ENCODE data around the gene CEMIP. TPM values are rescaled to one million over a fixed set of nuclear protein-coding genes. Genes with fewer than 3 reads are reported as not detected.

CEMIP gene
- total RNA-seq, 1 experiment from 2014 or later: 0.61 TPM

DNA sequence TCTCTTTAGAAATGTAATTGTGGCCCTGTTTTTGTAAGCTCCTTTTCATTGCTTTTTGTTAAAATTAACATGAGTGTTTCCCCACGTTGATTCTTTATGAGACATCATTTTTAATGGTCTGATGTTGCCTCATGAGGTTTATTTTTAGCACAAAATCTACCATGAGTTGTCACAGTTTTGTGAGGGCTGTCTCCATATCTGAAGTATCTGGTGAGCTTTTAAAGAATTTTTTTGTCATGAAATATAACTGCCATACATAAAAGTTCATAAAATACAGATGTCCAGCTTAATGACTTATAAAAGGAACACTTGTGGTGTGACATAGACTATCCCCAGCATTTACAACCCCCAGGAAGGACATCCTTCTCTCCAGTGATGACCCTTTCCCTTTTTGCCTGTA, 34.3 kb upstream of the CEMIP start:
- POLR2A ChIA-PET (ENCODE audit: unreplicated experiment): no interaction called here
- CTCF ChIA-PET: no interaction called here

DNA sequence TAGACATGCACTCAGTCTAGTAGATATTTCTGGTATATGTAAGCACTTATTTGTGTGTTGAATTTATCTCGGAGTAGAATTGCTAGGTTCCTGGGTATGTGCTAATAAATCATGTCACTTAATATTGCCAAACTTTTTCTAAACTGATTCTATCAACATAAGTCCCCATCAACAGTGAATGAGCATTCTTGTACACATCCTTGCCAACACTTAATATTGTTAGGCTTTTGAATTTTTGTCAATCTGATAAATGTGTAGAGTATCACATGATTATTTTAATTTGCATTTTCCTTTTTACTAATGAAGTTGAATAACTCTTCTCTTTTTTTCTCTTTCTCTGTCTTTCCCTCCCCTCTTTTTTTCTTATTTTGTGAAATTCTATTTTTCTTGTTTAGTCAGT, 33.3 kb upstream of the CEMIP start:
- Histone ChIP-seq H3K27ac (no peak overlapping the region), H4K20me1 (ENCODE audit: insufficient read depth) (peaks cover 24% of the 10 kb centered on the region), H3K9me3 (ENCODE audit: insufficient read depth, low read depth) (peaks cover 8% of the 10 kb centered on the region; the same call in 1 of the 2 replicates), H3K4me2 (no peak overlapping the region), H3K79me2 (ENCODE audit: low read depth) (peaks cover 95% of the 10 kb centered on the region), H3K36me3 (ENCODE audit: low read depth) (peaks cover 37% of the 10 kb centered on the region; the same call in 1 of the 2 replicates), H3K27me3 (ENCODE audit: insufficient read depth, low read depth) (no peaks in the 10 kb centered on the region), H2AFZ (no peak overlapping the region), H3K4me3 (no peak overlapping the region), H3F3A (ENCODE audit: insufficient read depth, low read depth) (peaks cover 56% of the 10 kb centered on the region; the same call in 1 of the 2 replicates), H3K9me2 (ENCODE audit: insufficient read depth) (no peaks in the 10 kb centered on the region), H3K4me1 (replicated peaks; ENCODE audit: insufficient read depth) (peaks cover 42% of the 10 kb centered on the region)
- TF ChIP-seq, protein P1, sequence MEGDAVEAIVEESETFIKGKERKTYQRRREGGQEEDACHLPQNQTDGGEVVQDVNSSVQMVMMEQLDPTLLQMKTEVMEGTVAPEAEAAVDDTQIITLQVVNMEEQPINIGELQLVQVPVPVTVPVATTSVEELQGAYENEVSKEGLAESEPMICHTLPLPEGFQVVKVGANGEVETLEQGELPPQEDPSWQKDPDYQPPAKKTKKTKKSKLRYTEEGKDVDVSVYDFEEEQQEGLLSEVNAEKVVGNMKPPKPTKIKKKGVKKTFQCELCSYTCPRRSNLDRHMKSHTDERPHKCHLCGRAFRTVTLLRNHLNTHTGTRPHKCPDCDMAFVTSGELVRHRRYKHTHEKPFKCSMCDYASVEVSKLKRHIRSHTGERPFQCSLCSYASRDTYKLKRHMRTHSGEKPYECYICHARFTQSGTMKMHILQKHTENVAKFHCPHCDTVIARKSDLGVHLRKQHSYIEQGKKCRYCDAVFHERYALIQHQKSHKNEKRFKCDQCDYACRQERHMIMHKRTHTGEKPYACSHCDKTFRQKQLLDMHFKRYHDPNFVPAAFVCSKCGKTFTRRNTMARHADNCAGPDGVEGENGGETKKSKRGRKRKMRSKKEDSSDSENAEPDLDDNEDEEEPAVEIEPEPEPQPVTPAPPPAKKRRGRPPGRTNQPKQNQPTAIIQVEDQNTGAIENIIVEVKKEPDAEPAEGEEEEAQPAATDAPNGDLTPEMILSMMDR (conservative IDR thresholded peaks at IDR 0.05): no peak
- TF ChIP-seq EZH2 (IDR thresholded peaks at IDR 0.05; ENCODE audit: low read depth): no peak
- DNase-seq: no peak
- POLR2A ChIA-PET (ENCODE audit: unreplicated experiment): no interaction called here
- intact Hi-C loops (cut with micrococcal nuclease; ENCODE audit: unreplicated experiment): no loop called here
- CTCF ChIA-PET: no interaction called here
- BruUV-seq (replicated peaks): no TSS peak

More for the DNA sequence above, 34.3 kb upstream of the CEMIP start:
- H3K27ac ChIP-seq: peak overlapping the region; percentile 64
- H3K9me3 ChIP-seq (ENCODE audit: insufficient read depth, low read depth): peaks cover 8% of the 10 kb centered on the region; the same call in 1 of the 2 replicates
- no peak for DNase-seq
- BruUV-seq (replicated peaks): no TSS peak
- peaks cover 62% of the 10 kb centered on the region; the same call in 1 of the 2 replicates for H3F3A ChIP-seq (ENCODE audit: insufficient read depth, low read depth)
- no peaks in the 10 kb centered on the region for H3K27me3 ChIP-seq (ENCODE audit: insufficient read depth, low read depth)
- H3K9me2 ChIP-seq (ENCODE audit: insufficient read depth): no peaks in the 10 kb centered on the region
- H3K4me1 ChIP-seq (replicated peaks; ENCODE audit: insufficient read depth): peaks cover 50% of the 10 kb centered on the region
- no peak overlapping the region for H3K4me3 ChIP-seq
- TF ChIP-seq EZH2 (IDR thresholded peaks at IDR 0.05; ENCODE audit: low read depth): no peak
- TF ChIP-seq, protein P1 (conservative IDR thresholded peaks at IDR 0.05): no peak
- H4K20me1 ChIP-seq (ENCODE audit: insufficient read depth): peaks cover 24% of the 10 kb centered on the region
- no peak overlapping the region for H3K4me2 ChIP-seq
- H3K36me3 ChIP-seq (ENCODE audit: low read depth): peaks cover 32% of the 10 kb centered on the region
- peaks cover 96% of the 10 kb centered on the region for H3K79me2 ChIP-seq (ENCODE audit: low read depth)
- no peak overlapping the region for H2AFZ ChIP-seq
- intact Hi-C loops (cut with micrococcal nuclease; ENCODE audit: unreplicated experiment): no loop called here

DNA sequence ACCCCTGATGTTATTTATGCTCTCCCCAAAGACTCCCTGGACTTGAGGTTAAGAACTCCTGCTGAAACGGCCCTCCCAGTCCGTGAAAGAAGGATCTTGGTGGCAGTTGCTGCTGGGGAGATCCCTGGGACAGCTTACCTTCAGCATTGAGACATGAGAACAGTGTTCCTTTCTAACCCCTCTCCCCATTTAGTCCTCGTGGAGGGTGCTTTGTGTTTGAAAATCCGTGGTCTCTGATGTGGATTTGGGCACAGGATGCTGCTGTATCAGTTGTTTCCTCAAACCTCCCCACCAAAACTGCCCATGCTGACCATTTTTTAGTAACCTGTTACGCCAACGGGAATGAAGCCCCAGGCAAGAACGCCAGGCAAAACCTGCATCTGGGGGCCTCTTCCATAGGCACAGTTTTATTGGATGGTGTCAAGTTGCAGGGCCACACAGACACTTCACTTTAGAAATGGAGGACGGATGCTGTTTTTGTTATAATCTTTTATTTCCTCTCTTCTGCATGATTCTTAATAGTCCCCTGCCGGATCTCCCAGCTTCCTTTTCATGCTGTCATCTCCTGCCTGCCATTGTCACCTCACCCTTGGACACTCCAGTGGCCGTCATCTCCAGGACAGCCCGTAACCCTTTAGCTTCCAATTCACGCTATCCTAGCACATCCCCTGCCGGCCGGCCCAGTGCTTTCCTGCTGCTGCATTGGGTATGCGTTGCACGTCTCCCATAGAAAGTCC, 31.7 kb upstream of the CEMIP start:
- H3K79me2 ChIP-seq (ENCODE audit: low read depth): peaks cover 82% of the 10 kb centered on the region
- intact Hi-C loops (cut with micrococcal nuclease; ENCODE audit: unreplicated experiment): no loop called here
- CTCF ChIA-PET: no interaction called here

More for the DNA sequence above, 31.7 kb upstream of the CEMIP start:
- no peak overlapping the region for H3K27ac ChIP-seq
- peaks cover 34% of the 10 kb centered on the region for H3K4me1 ChIP-seq (replicated peaks; ENCODE audit: insufficient read depth)
- H3K4me2 ChIP-seq: no peak overlapping the region
- H4K20me1 ChIP-seq (ENCODE audit: insufficient read depth): peaks cover 25% of the 10 kb centered on the region
- no peak overlapping the region for H3K4me3 ChIP-seq
- no peaks in the 10 kb centered on the region for H3K27me3 ChIP-seq (ENCODE audit: insufficient read depth, low read depth)
- no peak for TF ChIP-seq EZH2 (IDR thresholded peaks at IDR 0.05; ENCODE audit: low read depth)
- TF ChIP-seq, protein P1 (conservative IDR thresholded peaks at IDR 0.05): no peak
- H3K9me3 ChIP-seq (ENCODE audit: insufficient read depth, low read depth): peaks cover 8% of the 10 kb centered on the region; the same call in 1 of the 2 replicates
- no peak for DNase-seq
- no peak overlapping the region for H2AFZ ChIP-seq
- peaks cover 51% of the 10 kb centered on the region for H3K36me3 ChIP-seq (ENCODE audit: low read depth)
- POLR2A ChIA-PET (ENCODE audit: unreplicated experiment): no interaction called here
- H3F3A ChIP-seq (ENCODE audit: insufficient read depth, low read depth): peaks cover 58% of the 10 kb centered on the region; the same call in 1 of the 2 replicates
- no TSS peak for BruUV-seq (replicated peaks)
- no peaks in the 10 kb centered on the region for H3K9me2 ChIP-seq (ENCODE audit: insufficient read depth)
